ENCODE results near the gene TPD52L2. TPM values are rescaled to one million over a fixed set of nuclear protein-coding genes. Genes with fewer than 3 reads are reported as not detected.

TPD52L2 gene
- total RNA-seq, 1 donor from 2014 or later: 141 TPM

- Mint-ChIP-seq H3K9me3 (ENCODE audit: low read depth) (no peaks in the 10 kb centered on the region), H3K27ac (ENCODE audit: unreplicated experiment) (no peak overlapping the region), H3K27me3 (ENCODE audit: low read depth) (no peaks in the 10 kb centered on the region), H3K36me3 (ENCODE audit: low read depth) (peaks cover 1% of the 10 kb centered on the region), H3K4me3 (ENCODE audit: unreplicated experiment) (no peak overlapping the region), H3K4me1 (ENCODE audit: low read depth) (peaks cover 6% of the 10 kb centered on the region)
- no peak for DNase-seq (ENCODE audit: low spot score)
- no peak for TF ChIP-seq CTCF (IDR thresholded peaks at IDR 0.05)
These were observed 41.3 kb upstream of the TPD52L2 start for GRCh38 chr20:63823691-63824311.

- no peak for TF ChIP-seq CTCF (IDR thresholded peaks at IDR 0.05)
- no peak for DNase-seq (ENCODE audit: low spot score)
These were observed 39.5 kb upstream of the TPD52L2 start for GRCh38 chr20:63825331-63826118.

GRCh38 chr20:63826753-63827152 is 38.3 kb upstream of the TPD52L2 start:
- no peak overlapping the region for H3K4me3 Mint-ChIP-seq (ENCODE audit: unreplicated experiment)
- no peaks in the 10 kb centered on the region for H3K9me3 Mint-ChIP-seq (ENCODE audit: low read depth)
- no peaks in the 10 kb centered on the region for H3K27me3 Mint-ChIP-seq (ENCODE audit: low read depth)
- no peak for TF ChIP-seq CTCF (IDR thresholded peaks at IDR 0.05)
- H3K27ac Mint-ChIP-seq (ENCODE audit: unreplicated experiment): no peak overlapping the region
- no peak for DNase-seq (ENCODE audit: low spot score)
- peaks cover 13% of the 10 kb centered on the region for H3K4me1 Mint-ChIP-seq (ENCODE audit: low read depth)
- peaks cover 1% of the 10 kb centered on the region for H3K36me3 Mint-ChIP-seq (ENCODE audit: low read depth)

More at GRCh38 chr20:63825331-63826118, 39.5 kb upstream of the TPD52L2 start:
- H3K36me3 Mint-ChIP-seq (ENCODE audit: low read depth): peaks cover 1% of the 10 kb centered on the region
- peaks cover 13% of the 10 kb centered on the region for H3K4me1 Mint-ChIP-seq (ENCODE audit: low read depth)
- H3K27ac Mint-ChIP-seq (ENCODE audit: unreplicated experiment): no peak overlapping the region
- H3K9me3 Mint-ChIP-seq (ENCODE audit: low read depth): no peaks in the 10 kb centered on the region
- H3K4me3 Mint-ChIP-seq (ENCODE audit: unreplicated experiment): no peak overlapping the region
- no peaks in the 10 kb centered on the region for H3K27me3 Mint-ChIP-seq (ENCODE audit: low read depth)

- peaks cover 1% of the 10 kb centered on the region for H3K36me3 Mint-ChIP-seq (ENCODE audit: low read depth)
- no peak overlapping the region for H3K27ac Mint-ChIP-seq (ENCODE audit: unreplicated experiment)
These were observed 36.9 kb upstream of the TPD52L2 start for GRCh38 chr20:63828124-63828523.

More at GRCh38 chr20:63828124-63828523, 36.9 kb upstream of the TPD52L2 start:
- no peak for TF ChIP-seq CTCF (IDR thresholded peaks at IDR 0.05)
- Mint-ChIP-seq H3K27me3 (ENCODE audit: low read depth) (no peaks in the 10 kb centered on the region), H3K9me3 (ENCODE audit: low read depth) (no peaks in the 10 kb centered on the region), H3K4me3 (ENCODE audit: unreplicated experiment) (no peak overlapping the region), H3K4me1 (ENCODE audit: low read depth) (peaks cover 13% of the 10 kb centered on the region)
- DNase-seq (ENCODE audit: low spot score): no peak
